Measurements from ENCODE around the gene SETD3.

GRCh38 chr14:99479906-99480869 lies at the start of gene SETD3:
- TF ChIP-seq CTCF (IDR thresholded peaks at IDR 0.05), result peak in 1 of 4 donors; percentile 8
- TF ChIP-seq POLR2A (IDR thresholded peaks at IDR 0.05), result peak; percentile 75

All from right lobe of liver (tissue), 4 donors.